Esophagus (tissue), 2 donors: Measurements from ENCODE around the gene CEACAM3. TPM values are rescaled to one million over a fixed set of nuclear protein-coding genes. Genes with fewer than 3 reads are reported as not detected.

Experiments
- polyA plus RNA-seq, 2 donors: library from polyadenylated mRNA; stranded (reverse); fragments of 200-250 nt; gene quantifications; one replicate each; pipeline ENCODE4 v1.2.3, GENCODE V29; 2013
- donor health status: healthy with polysubstance abuse.
- donor health status: Bipolar disorder and iron deficiency.

The CEACAM3 gene
- polyA plus RNA-seq, 2 donors, result 0.76 to 3.1 TPM

Other genes starting within 250 kb of the CEACAM3 start
- under 1 TPM; 0.24 to 0.66 TPM for gene CEACAM21, start 220.4 kb upstream of the CEACAM3 start, polyA plus RNA-seq
- under 1 TPM; 0.47 to 0.58 TPM for gene CEACAM4, start 169.5 kb upstream of the CEACAM3 start, polyA plus RNA-seq
- 10 to 100 TPM; 59.6 to 96.6 TPM for gene CEACAM7, start 108.3 kb upstream of the CEACAM3 start, polyA plus RNA-seq
- 100 to 1,000 TPM; 148 to 172 TPM for gene CEACAM5, start 88.0 kb upstream of the CEACAM3 start, polyA plus RNA-seq
- 100 to 1,000 TPM; 120 to 141 TPM for gene CEACAM6, start 41.1 kb upstream of the CEACAM3 start, polyA plus RNA-seq
- not detected for gene LYPD4, start 48.1 kb downstream of the CEACAM3 start, polyA plus RNA-seq
- under 1 TPM in 1 of 2 donors, not detected in 1; 0.18 TPM for gene DMRTC2, start 48.5 kb downstream of the CEACAM3 start, polyA plus RNA-seq
- gene RPS19, start 63.7 kb downstream of the CEACAM3 start, polyA plus RNA-seq, result 1,000 to 10,000 TPM; 2,678 to 3,536 TPM
- under 1 TPM; 0.31 to 0.57 TPM for gene CD79A, start 80.7 kb downstream of the CEACAM3 start, polyA plus RNA-seq
- gene ARHGEF1, start 86.6 kb downstream of the CEACAM3 start, polyA plus RNA-seq, result 100 to 1,000 TPM in 1 of 2 donors, 10 to 100 TPM in 1; 51.2 to 104 TPM
- gene ERFL, start 131.9 kb downstream of the CEACAM3 start, polyA plus RNA-seq, result under 1 TPM; 0.07 to 0.24 TPM
- 100 to 1,000 TPM in 1 of 2 donors, 10 to 100 TPM in 1; 77.7 to 121 TPM for gene RABAC1, start 162.7 kb downstream of the CEACAM3 start, polyA plus RNA-seq
- gene ATP1A3, start 197.6 kb downstream of the CEACAM3 start, polyA plus RNA-seq, result under 1 TPM; 0.12 TPM